ENCODE data around the gene AEBP1.

DNA sequence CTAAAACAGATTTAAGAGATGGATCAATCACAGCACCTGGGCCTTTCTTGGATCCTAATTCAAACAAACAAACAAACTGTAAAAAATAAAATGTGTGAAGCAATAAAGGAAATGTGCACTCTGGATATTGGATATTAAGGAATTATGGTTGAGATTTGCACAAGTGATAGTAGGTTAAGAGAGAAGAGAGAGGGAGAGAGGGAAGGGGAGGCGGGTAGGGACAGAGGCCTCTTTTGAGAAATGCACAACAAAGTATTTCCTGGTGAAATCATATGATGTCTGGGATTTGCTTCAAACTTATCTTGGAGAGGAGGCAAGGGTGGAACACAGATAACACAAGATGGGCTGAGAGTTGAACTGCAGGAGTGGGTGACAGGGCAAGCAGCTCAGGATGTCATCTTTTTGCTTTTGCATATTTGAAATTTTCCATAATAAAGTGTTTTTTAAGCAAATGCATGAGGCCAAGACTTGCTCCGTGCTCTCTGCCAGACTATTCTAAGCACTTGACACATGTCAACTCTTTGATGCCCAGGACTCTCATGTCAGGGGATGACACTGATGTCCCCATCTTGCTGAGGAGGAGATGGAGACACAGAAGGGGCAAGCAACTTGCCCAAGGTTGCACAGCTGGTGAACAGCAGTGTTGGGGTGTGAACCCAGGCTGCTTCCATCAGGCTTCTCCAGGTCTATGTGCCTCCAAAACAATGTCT is 9.1 kb upstream of the AEBP1 start:
- TF ChIP-seq CTCF (IDR thresholded peaks at IDR 0.05) (no peak), POLR2AphosphoS5 (IDR thresholded peaks at IDR 0.05) (no peak), POLR2A (IDR thresholded peaks at IDR 0.05) (no peak), EP300 (IDR thresholded peaks at IDR 0.05) (no peak)
